Brain microvascular endothelial cell (primary cell): ENCODE measurements around the gene TYW5.

Experiments used
- DNase-seq: peaks from one replicate; pipeline ENCODE4 v3.0.0-alpha.2; 2020
- H3K27ac ChIP-seq: fragments of 250-450 bp; sonication (Bioruptor Pico); 2 replicates; pipeline ENCODE4 v1.5.1; 2020; ENCODE audit warnings: mild to moderate bottlenecking, moderate library complexity
- H3K27me3 ChIP-seq: fragments of 250-450 bp; sonication (Bioruptor Pico); replicated peaks from 2 replicates; pipeline ENCODE4 v1.5.1; 2020; ENCODE audit warnings: mild to moderate bottlenecking
- H3K36me3 ChIP-seq: fragments of 250-450 bp; sonication (Bioruptor Pico); replicated peaks from 2 replicates; pipeline ENCODE4 v1.5.1; 2020; ENCODE audit warnings: mild to moderate bottlenecking
- H3K4me3 ChIP-seq: 2 replicates; pipeline ENCODE4 v1.5.1; 2011; ENCODE audit warnings: low read depth, mild to moderate bottlenecking, control low read depth, low read length, moderate library complexity
- CTCF ChIP-seq: IDR thresholded peaks from 2 replicates; pipeline ENCODE4 v1.5.1; 2011; ENCODE audit warnings: low read depth, mild to moderate bottlenecking, moderate library complexity, low read length, control low read depth, inconsistent platforms; ENCODE audit errors: missing control alignments
- in situ Hi-C: cut with HindIII; loops from 2 replicates; pipeline ENCODE4 v1.10.0; 2017; ENCODE audit warnings: low sequenced_read_pairs, low pct_ligation_motif_present

Gene TYW5

GRCh38 chr2:199987586-199987985, 32.3 kb upstream of the TYW5 start:
- H3K27ac ChIP-seq: no peak overlapping the region
- H3K4me3 ChIP-seq: no peak overlapping the region

DNA sequence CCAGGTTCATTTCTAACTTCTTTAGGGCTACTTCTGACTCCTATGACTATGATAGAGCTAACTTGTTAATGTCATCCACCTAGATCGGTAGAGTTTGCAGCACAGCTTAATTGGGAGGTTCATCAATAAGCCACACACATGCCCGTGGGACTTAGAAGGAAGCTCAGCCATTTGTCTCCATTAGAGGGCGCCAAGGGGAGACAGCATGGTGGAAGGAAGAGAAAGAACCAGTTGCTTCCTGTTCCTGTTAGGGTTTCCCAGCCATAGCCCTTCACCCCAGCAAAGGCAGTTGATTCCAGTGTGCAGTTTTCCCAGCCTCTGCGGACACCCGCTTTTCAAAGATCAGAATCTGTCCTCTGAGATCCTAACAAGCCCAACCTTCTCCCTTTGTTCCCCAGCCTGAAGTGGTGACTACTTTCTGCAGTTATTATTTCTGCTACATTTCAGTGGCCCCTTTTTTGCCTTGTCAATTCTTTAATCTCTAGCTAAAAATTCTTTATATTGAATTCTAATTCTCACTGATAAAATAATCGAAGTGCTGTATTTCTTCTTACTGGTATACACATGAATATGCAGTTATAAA, 30.4 kb upstream of the TYW5 start:
- in situ Hi-C loops: loop anchor here (10.0 kb wide), 1 partner anchor 319 kb away; the partner anchor contains the start of gene SPATS2L
- TF ChIP-seq CTCF: peak; percentile 89
- H3K27ac ChIP-seq: no peak overlapping the region

More at GRCh38 chr2:199987586-199987985, 32.3 kb upstream of the TYW5 start:
- no peaks in the 10 kb centered on the region for H3K36me3 ChIP-seq
- in situ Hi-C loops: loop anchor here (10.0 kb wide), 1 partner anchor 317 kb away; the partner anchor contains the start of gene SPATS2L
- H3K27me3 ChIP-seq: no peaks in the 10 kb centered on the region
- no peak for DNase-seq
- no peak for TF ChIP-seq CTCF

GRCh38 chr2:199984755-199985154, 29.5 kb upstream of the TYW5 start:
- H3K4me3 ChIP-seq: no peak overlapping the region
- H3K27ac ChIP-seq: no peak overlapping the region
- H3K27me3 ChIP-seq: no peaks in the 10 kb centered on the region
- DNase-seq: no peak
- in situ Hi-C loops: loop anchor here (10.0 kb wide), 1 partner anchor 320 kb away; the partner anchor contains the start of gene SPATS2L
- no peaks in the 10 kb centered on the region for H3K36me3 ChIP-seq
- no peak for TF ChIP-seq CTCF

More for the DNA sequence above, 30.4 kb upstream of the TYW5 start:
- Histone ChIP-seq H3K27me3 (no peaks in the 10 kb centered on the region), H3K36me3 (no peaks in the 10 kb centered on the region), H3K4me3 (no peak overlapping the region)
- DNase-seq: peak; percentile 66

DNA sequence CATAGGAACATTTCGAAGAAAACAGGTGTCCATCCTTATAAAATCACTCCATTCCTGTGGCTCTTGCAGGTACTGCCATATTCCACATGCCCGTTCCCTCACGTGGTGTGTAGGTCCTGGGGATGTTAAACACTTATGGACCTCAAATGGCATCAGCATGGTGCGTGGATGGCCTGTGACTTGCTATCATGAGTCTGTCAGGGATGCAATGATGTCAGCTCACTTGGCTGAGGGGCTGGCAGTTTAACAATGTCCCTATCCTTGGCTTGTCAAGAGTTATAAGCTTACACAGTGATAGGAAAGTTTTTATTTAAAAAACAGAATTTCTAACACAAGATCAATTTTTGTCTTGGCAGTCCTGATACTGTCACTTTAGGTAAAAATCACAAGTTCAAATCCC, 28.9 kb upstream of the TYW5 start:
- Histone ChIP-seq H3K36me3 (no peaks in the 10 kb centered on the region), H3K27me3 (no peaks in the 10 kb centered on the region), H3K27ac (no peak overlapping the region), H3K4me3 (no peak overlapping the region)
- in situ Hi-C loops: loop anchor here (10.0 kb wide), 1 partner anchor 321 kb away; the partner anchor contains the start of gene SPATS2L
- no peak for DNase-seq
- TF ChIP-seq CTCF: no peak

GRCh38 chr2:199983534-199983933, 28.2 kb upstream of the TYW5 start:
- no peak overlapping the region for H3K27ac ChIP-seq
- H3K36me3 ChIP-seq: no peaks in the 10 kb centered on the region
- TF ChIP-seq CTCF: no peak
- in situ Hi-C loops: loop anchor here (10.0 kb wide), 1 partner anchor 321 kb away; the partner anchor contains the start of gene SPATS2L
- H3K27me3 ChIP-seq: no peaks in the 10 kb centered on the region
- no peak overlapping the region for H3K4me3 ChIP-seq
- no peak for DNase-seq
